ENCODE data around the gene SYNGR1.

Gene SYNGR1

GRCh38 chr22:39431216-39431801 is 81.5 kb downstream of the SYNGR1 start:
- no peak for DNase-seq (ENCODE audit: low spot score)

- DNase-seq (ENCODE audit: low spot score), result no peak
These were observed 82.0 kb downstream of the SYNGR1 start for GRCh38 chr22:39431821-39432251.

- DNase-seq (ENCODE audit: low spot score), result no peak
These were observed 82.6 kb downstream of the SYNGR1 start for GRCh38 chr22:39432361-39432811.

GRCh38 chr22:39433476-39434242 is 83.9 kb downstream of the SYNGR1 start:
- no peak for DNase-seq (ENCODE audit: low spot score)

GRCh38 chr22:39434243-39434653 is 84.5 kb downstream of the SYNGR1 start:
- no peak for DNase-seq (ENCODE audit: low spot score)

GRCh38 chr22:39434721-39435120 is 84.9 kb downstream of the SYNGR1 start:
- DNase-seq (ENCODE audit: low spot score), result no peak

Data from germinal center (tissue), 1 donor.